Activated CD4-positive, alpha-beta memory T cell treated with anti-CD3 and anti-CD28 coated beads for 36 hours (primary cell): ENCODE data around the gene SLC35G3. TPM values are rescaled to one million over a fixed set of nuclear protein-coding genes. Genes with fewer than 3 reads are reported as not detected.
"Not testable (repeated sequence)": the region's sequence is repeated elsewhere in the genome, so short reads cannot be mapped to it uniquely, and the experiment has no call there.

Experiments
- CTCF ChIA-PET: fragments of 350-600 bp; sonication (Branson Sonifier 250); formaldehyde crosslinking; loops from one replicate; lab custom pipeline; 2021; ENCODE audit warnings: antibody characterized with exemption, inconsistent platforms; lab: Charles Lee
- POLR2A ChIA-PET: fragments of 350-600 bp; sonication (Branson Sonifier 250); formaldehyde crosslinking; loops from one replicate; lab custom pipeline; 2021; ENCODE audit warnings: antibody characterized with exemption; lab: Charles Lee
- DNase-seq: peaks from one replicate; pipeline ENCODE4 v3.0.0-alpha.2; 2020
- H3K27ac Mint-ChIP-seq: one replicate; pipeline ENCODE4 v1.8.0; 2021; ENCODE audit warnings: mixed read lengths
- H3K27me3 Mint-ChIP-seq: one replicate; pipeline ENCODE4 v1.8.0; 2021; ENCODE audit warnings: mixed read lengths
- H3K36me3 Mint-ChIP-seq: one replicate; pipeline ENCODE4 v1.8.0; 2021; ENCODE audit warnings: mixed read lengths
- H3K4me1 Mint-ChIP-seq: one replicate; pipeline ENCODE4 v1.8.0; 2021; ENCODE audit warnings: low read depth, mixed read lengths
- H3K4me3 Mint-ChIP-seq: one replicate; pipeline ENCODE4 v1.8.0; 2021; ENCODE audit warnings: mild to moderate bottlenecking, mixed read lengths
- H3K9me3 Mint-ChIP-seq: one replicate; pipeline ENCODE4 v1.8.0; 2021; ENCODE audit warnings: mixed read lengths
- intact Hi-C: fragments of 100-400 bp; cut with micrococcal nuclease; formaldehyde crosslinking; loops from one replicate; pipeline ENCODE4 v1.15.1; 2023
- total RNA-seq, 2 experiments: library from RNA; stranded (reverse); gene quantifications; one replicate each; pipeline ENCODE4 v1.2.3, GENCODE V29; 2021

The SLC35G3 gene
- total RNA-seq, 2 experiments from 2014 or later, result not detected

DNA sequence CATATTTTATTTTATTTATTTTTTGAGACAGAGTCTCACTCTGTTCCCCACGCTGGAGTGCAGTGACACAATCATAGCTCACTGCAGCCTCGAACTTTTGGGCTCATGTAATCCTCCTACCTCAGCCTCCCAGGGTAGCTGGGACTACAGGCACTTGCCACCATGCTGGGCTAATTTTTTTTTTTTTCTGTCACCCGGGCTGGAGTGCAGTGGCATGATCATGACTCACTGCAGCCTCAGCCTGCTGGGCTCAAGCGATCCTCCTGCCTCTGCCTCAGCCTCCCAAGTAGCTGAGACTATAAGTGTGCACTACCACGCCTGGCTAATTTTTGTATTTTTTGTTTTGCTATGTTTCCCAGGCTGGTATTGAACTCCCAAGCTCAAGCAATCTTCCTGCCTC is 29.5 kb downstream of the SLC35G3 start:
- H3K9me3 Mint-ChIP-seq, result no peaks in the 10 kb centered on the region
- H3K4me1 Mint-ChIP-seq, result peaks cover 53% of the 10 kb centered on the region
- intact Hi-C loops, result loop anchor here (5.0 kb wide), 1 partner anchor 373 kb away; the partner anchor contains the start of gene SLFN12L
- no peak overlapping the region for H3K27ac Mint-ChIP-seq
- no peaks in the 10 kb centered on the region for H3K27me3 Mint-ChIP-seq
- no peak overlapping the region for H3K4me3 Mint-ChIP-seq
- H3K36me3 Mint-ChIP-seq, result no peaks in the 10 kb centered on the region
- DNase-seq, result no peak
- ChIA-PET POLR2A (no interaction called here), CTCF (interaction anchor here (1.2 to 1.5 kb wide), 3 partner anchors 11 to 744 kb away, joined by 3 read pairs; no protein-coding TSS in a partner anchor)

DNA sequence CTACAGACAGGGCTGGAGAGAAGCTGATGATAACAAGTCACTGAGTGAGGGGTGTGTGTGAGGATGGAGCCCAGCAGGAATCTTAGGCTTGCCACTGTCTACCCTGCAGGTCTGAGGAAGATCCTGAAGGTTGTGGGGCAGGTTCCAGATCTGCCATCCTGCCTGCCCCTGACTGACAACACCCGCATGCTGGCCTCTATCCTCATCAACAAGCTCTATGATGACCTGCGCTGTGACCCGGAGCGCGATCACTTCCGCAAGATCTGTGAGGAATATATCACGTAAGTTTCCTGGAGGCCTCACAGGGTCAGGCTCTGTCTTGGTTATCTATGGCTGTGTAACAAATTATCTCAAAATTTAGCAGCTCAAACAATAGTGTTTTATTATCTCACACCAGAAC is 30.3 kb downstream of the SLC35G3 start:
- CTCF ChIA-PET, result interaction anchor here (1.2 kb wide), 1 partner anchor 75 kb away, joined by 3 read pairs; no protein-coding TSS in a partner anchor
- DNase-seq, result no peak
- Mint-ChIP-seq H3K9me3 (no peaks in the 10 kb centered on the region), H3K36me3 (no peaks in the 10 kb centered on the region), H3K27ac (no peak overlapping the region), H3K4me3 (no peak overlapping the region), H3K27me3 (no peaks in the 10 kb centered on the region), H3K4me1 (peaks cover 59% of the 10 kb centered on the region)
- POLR2A ChIA-PET, result no interaction called here
- intact Hi-C loops, result loop anchor here (5.0 kb wide), 1 partner anchor 373 kb away; the partner anchor contains the start of gene SLFN12L

- intact Hi-C loops, result loop anchor here (5.0 kb wide), 1 partner anchor 375 kb away; the partner anchor contains the start of gene SLFN12L
- no peak for DNase-seq
- Mint-ChIP-seq H3K9me3 (no peaks in the 10 kb centered on the region), H3K4me1 (peaks cover 55% of the 10 kb centered on the region), H3K4me3 (no peak overlapping the region), H3K27me3 (no peaks in the 10 kb centered on the region), H3K36me3 (no peaks in the 10 kb centered on the region), H3K27ac (no peak overlapping the region)
- POLR2A ChIA-PET, result no interaction called here
- CTCF ChIA-PET, result no interaction called here
Measured at GRCh38 chr17:35162755-35163154, 31.4 kb downstream of the SLC35G3 start.

GRCh38 chr17:35161281-35161761 is 32.9 kb downstream of the SLC35G3 start:
- intact Hi-C loops, result loop anchor here (2.0 to 5.0 kb wide), 2 partner anchors 81 to 376 kb away; partner anchors contain the start of genes SLFN12L and SLFN5
- DNase-seq, result peak; percentile 26
- Mint-ChIP-seq H3K4me3 (peak overlapping the region; percentile 28), H3K36me3 (no peaks in the 10 kb centered on the region), H3K27ac (peak overlapping the region; percentile 46), H3K4me1 (peaks cover 52% of the 10 kb centered on the region), H3K9me3 (no peaks in the 10 kb centered on the region), H3K27me3 (no peaks in the 10 kb centered on the region)
- ChIA-PET CTCF (interaction anchor here (0.9 to 1.1 kb wide), 2 partner anchors 8 to 10 kb away, joined by 3 read pairs; no protein-coding TSS in a partner anchor), POLR2A (interaction anchor here (0.9 kb wide), 1 partner anchor 212 kb away, joined by 3 read pairs; the partner anchor contains the start of gene SLFN11)

DNA sequence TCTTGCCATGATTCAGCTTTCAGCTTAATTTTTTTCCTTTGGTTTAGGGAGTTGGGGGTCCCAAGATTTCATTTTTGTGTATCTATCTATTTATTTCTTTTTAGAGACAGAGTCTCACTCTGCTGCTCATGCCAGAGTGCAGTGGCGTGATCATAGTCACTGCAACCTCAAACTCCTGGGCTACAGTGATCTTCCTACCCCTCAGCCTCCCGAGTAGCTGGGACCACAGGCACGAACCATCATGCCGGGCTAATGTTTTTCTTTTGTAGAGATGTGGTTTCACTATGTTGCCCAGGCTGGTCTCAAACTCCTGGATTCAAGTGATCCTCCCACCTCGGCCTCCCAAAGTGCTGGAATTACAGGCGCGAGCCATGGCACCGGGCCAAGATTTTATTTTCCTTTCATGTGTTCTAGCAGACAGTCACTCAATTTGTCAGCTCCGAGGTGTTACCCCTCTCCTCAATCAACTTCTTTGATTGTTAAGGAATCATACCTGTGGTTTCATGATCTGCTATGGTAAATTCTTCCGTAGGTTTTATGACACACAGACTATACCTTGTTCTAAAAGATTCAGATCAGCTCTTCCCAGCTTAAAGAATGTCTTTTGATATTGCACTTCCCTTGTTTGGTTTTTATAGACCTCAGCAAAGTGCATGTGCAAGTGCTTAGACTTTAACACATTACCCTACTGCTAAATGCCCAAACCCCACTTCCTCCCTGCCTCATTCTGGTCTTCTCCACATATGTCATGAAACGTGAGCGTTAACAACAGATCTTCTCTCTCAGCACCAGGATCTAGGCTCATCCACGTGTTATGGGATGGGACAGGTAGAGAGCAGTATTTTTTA is 33.6 kb downstream of the SLC35G3 start:
- DNase-seq, result peak; percentile 59
- Mint-ChIP-seq H3K27me3 (no peaks in the 10 kb centered on the region), H3K36me3 (no peaks in the 10 kb centered on the region), H3K4me1 (peaks cover 50% of the 10 kb centered on the region), H3K4me3 (peak overlapping the region; percentile 28), H3K9me3 (no peaks in the 10 kb centered on the region), H3K27ac (peak overlapping the region; percentile 46)
- POLR2A ChIA-PET, result interaction anchor here (0.6 to 0.8 kb wide), 3 partner anchors 78 to 376 kb away, joined by 3 read pairs; no protein-coding TSS in a partner anchor
- CTCF ChIA-PET, result interaction anchor here (0.9 to 1.1 kb wide), 2 partner anchors 9 to 10 kb away, joined by 3 read pairs; no protein-coding TSS in a partner anchor
- intact Hi-C loops, result loop anchor here (1.0 to 5.0 kb wide), 3 partner anchors 54 to 377 kb away; partner anchors contain the start of genes SLFN12L and SLFN5

GRCh38 chr17:35159940-35160339 is 34.3 kb downstream of the SLC35G3 start:
- peaks cover 43% of the 10 kb centered on the region for H3K4me1 Mint-ChIP-seq
- CTCF ChIA-PET, result no interaction called here
- no peaks in the 10 kb centered on the region for H3K27me3 Mint-ChIP-seq
- H3K4me3 Mint-ChIP-seq, result no peak overlapping the region
- intact Hi-C loops, result loop anchor here (1.0 to 5.0 kb wide), 3 partner anchors 54 to 377 kb away; partner anchors contain the start of genes SLFN12L and SLFN5
- no peaks in the 10 kb centered on the region for H3K36me3 Mint-ChIP-seq
- POLR2A ChIA-PET, result interaction anchor here (0.6 to 0.8 kb wide), 2 partner anchors 159 to 377 kb away, joined by 3 read pairs; no protein-coding TSS in a partner anchor
- DNase-seq, result no peak
- H3K27ac Mint-ChIP-seq, result no peak overlapping the region
- H3K9me3 Mint-ChIP-seq, result no peaks in the 10 kb centered on the region

DNA sequence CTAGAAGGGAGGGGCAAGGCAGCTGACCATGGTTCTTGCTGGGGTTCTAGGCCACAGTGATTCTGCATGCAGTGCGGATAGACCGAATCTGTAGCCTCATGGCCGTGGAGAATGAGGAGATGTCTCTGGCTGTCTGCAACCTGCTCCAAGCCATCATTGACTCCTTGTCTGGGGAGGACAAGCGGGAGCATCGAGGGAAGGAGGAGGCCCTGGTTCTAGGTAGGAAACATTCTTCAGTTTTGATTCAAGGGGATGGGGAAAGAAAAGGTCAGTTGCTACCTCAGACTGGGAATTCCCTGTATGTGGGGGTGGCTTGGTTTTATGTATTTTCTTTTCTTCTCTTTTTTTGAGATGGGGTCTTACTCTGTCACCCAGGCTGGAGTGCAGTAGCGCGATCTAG is 38.9 kb downstream of the SLC35G3 start:
- H3K27me3 Mint-ChIP-seq, result no peaks in the 10 kb centered on the region
- no peak for DNase-seq
- no peak overlapping the region for H3K4me3 Mint-ChIP-seq
- intact Hi-C loops, result no loop called here
- H3K9me3 Mint-ChIP-seq, result no peaks in the 10 kb centered on the region
- H3K4me1 Mint-ChIP-seq, result peaks cover 11% of the 10 kb centered on the region
- no peak overlapping the region for H3K27ac Mint-ChIP-seq
- CTCF ChIA-PET, result no interaction called here
- POLR2A ChIA-PET, result no interaction called here
- no peaks in the 10 kb centered on the region for H3K36me3 Mint-ChIP-seq

DNA sequence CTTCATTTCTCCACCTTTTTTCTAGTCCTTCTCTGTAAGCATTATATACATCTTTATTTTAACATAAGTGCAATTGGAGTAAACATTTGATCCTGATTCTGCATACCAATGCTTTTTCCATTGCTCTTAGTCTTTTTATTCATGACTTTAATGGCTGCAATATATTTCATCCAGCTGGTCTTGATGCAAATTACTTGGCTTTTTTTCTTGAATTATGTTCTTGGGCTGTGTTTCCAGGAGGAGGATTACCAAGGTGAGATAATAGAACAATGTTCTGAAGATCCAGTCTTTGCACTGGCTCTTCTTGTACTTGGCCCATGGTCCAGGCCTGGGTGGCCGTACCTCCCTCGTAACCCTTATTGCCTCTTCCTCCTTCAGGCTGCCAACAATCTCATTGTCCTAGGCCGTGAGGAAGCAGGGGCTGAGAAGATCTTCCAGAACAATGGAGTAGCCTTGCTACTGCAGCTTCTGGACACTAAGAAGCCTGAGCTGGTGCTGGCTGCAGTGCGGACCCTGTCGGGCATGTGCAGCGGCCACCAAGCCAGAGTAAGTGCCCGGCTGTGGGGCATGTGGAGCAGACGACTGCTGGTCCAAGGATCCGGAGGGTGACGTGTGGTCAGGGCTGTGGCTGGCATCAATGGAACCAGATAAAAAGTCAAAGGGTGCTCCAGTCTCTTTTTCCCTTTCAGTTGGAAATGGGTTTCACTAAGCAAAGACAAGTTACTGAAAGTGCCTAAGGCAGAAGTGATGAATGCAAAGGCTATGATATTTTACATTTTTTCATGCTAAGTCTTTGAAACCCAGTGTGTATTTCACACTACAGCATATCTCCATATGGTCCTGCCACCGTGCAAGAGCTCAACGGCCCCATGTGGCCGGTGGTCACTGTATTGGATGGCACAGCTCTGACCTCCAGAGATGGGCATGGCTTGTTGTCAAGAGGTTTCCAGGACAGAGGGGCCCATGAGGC is 39.7 kb downstream of the SLC35G3 start:
- Mint-ChIP-seq H3K9me3 (no peaks in the 10 kb centered on the region), H3K27me3 (no peaks in the 10 kb centered on the region), H3K4me3 (peak overlapping the region; percentile 2), H3K4me1 (peaks cover 4% of the 10 kb centered on the region), H3K36me3 (no peaks in the 10 kb centered on the region), H3K27ac (no peak overlapping the region)
- intact Hi-C loops, result no loop called here
- no peak for DNase-seq
- ChIA-PET POLR2A (no interaction called here), CTCF (no interaction called here)

GRCh38 chr17:35152421-35153140 is 41.6 kb downstream of the SLC35G3 start:
- no peak overlapping the region for H3K4me3 Mint-ChIP-seq
- H3K27me3 Mint-ChIP-seq, result no peaks in the 10 kb centered on the region
- no peaks in the 10 kb centered on the region for H3K36me3 Mint-ChIP-seq
- DNase-seq, result no peak
- H3K4me1 Mint-ChIP-seq, result no peaks in the 10 kb centered on the region
- ChIA-PET POLR2A (interaction anchor here (0.6 kb wide), 1 partner anchor 81 kb away, joined by 4 read pairs; no protein-coding TSS in a partner anchor), CTCF (no interaction called here)
- intact Hi-C loops, result no loop called here
- no peak overlapping the region for H3K27ac Mint-ChIP-seq
- no peaks in the 10 kb centered on the region for H3K9me3 Mint-ChIP-seq

DNA sequence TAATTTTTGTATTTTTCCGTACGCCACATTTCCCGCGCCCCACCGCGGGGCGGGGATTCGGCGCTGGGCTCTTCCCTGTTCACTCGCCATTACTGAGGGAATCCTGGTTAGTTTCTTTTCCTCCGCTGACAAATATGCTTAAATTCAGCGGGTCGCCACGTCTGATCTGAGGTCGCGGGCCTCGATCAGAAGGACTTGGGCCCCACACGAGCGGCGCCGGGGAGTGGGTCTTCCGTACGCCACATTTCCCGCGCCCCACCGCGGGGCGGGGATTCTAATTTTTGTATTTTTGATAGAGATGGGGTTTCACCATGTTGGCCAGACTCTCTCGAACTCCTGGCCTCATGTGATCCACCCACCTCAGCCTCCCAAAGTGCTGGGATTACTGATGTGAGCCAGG is 43.1 kb downstream of the SLC35G3 start:
- H3K4me3 Mint-ChIP-seq, DNase-seq, H3K27ac Mint-ChIP-seq, H3K27me3 Mint-ChIP-seq, CTCF ChIA-PET, H3K4me1 Mint-ChIP-seq, H3K36me3 Mint-ChIP-seq, intact Hi-C loops, H3K9me3 Mint-ChIP-seq, POLR2A ChIA-PET: not testable (repeated sequence)

- H3K4me3 Mint-ChIP-seq, result no peak overlapping the region
- no peaks in the 10 kb centered on the region for H3K9me3 Mint-ChIP-seq
- H3K27ac Mint-ChIP-seq, result no peak overlapping the region
- DNase-seq, result no peak
- ChIA-PET POLR2A (no interaction called here), CTCF (no interaction called here)
- H3K4me1 Mint-ChIP-seq, result no peaks in the 10 kb centered on the region
- intact Hi-C loops, result loop anchor here (10.0 kb wide), 1 partner anchor 595 kb away; no protein-coding TSS in a partner anchor
- no peaks in the 10 kb centered on the region for H3K36me3 Mint-ChIP-seq
- H3K27me3 Mint-ChIP-seq, result no peaks in the 10 kb centered on the region
Measured at GRCh38 chr17:35149941-35150340, 44.3 kb downstream of the SLC35G3 start.
